CD14-positive monocyte (primary cell): ENCODE measurements around the gene FOXO6. TPM values are rescaled to one million over a fixed set of nuclear protein-coding genes. Genes with fewer than 3 reads are reported as not detected.

Experiments
- DNase-seq, 3 donors: peaks; one replicate each; pipeline ENCODE4 v3.0.0-alpha.2; 2011 to 2022
- H2AFZ ChIP-seq: 2 replicates; pipeline ENCODE4 v1.6.0; 2012; ENCODE audit warnings: mild to moderate bottlenecking, low read depth, low read length, inconsistent platforms; ENCODE audit not compliant: insufficient read depth, poor library complexity, severe bottlenecking
- H3K27ac ChIP-seq, 2 donors: 1 replicate in 1 of 2; 2 replicates in 1 of 2; pipeline ENCODE4 v1.5.1; 2012 to 2013; ENCODE audit warnings: low read length in 2 of 2, control low read depth in 1 of 2, inconsistent platforms in 1 of 2, low read depth in 1 of 2, mild to moderate bottlenecking in 1 of 2
- H3K27me3 ChIP-seq, 2 donors: one replicate each; pipeline versions ENCODE4 v1.6.0 to v1.6.1; 2011 to 2013; ENCODE audit warnings: low read length in 2 of 2; ENCODE audit not compliant: control insufficient read depth in 2 of 2, insufficient read depth in 2 of 2
- H3K36me3 ChIP-seq, 2 donors: replicated peaks in 1 of 2; 1 replicate in 1 of 2; 2 replicates in 1 of 2; pipeline versions ENCODE4 v1.5.1 to v1.6.1; 2012 to 2013; ENCODE audit warnings: low read length in 2 of 2, control low read depth in 1 of 2, inconsistent platforms in 1 of 2, mild to moderate bottlenecking in 1 of 2; ENCODE audit not compliant: insufficient read depth in 2 of 2, control insufficient read depth in 1 of 2
- H3K4me1 ChIP-seq, 2 donors: 1 replicate in 1 of 2; 2 replicates in 1 of 2; pipeline versions ENCODE4 v1.5.1 to v1.6.1; 2012 to 2013; ENCODE audit warnings: low read length in 2 of 2, control low read depth in 1 of 2, inconsistent platforms in 1 of 2, mild to moderate bottlenecking in 1 of 2, moderate library complexity in 1 of 2; ENCODE audit not compliant: insufficient read depth in 2 of 2, control insufficient read depth in 1 of 2
- H3K4me2 ChIP-seq: replicated peaks from 2 replicates; pipeline ENCODE3; 2012; ENCODE audit warnings: low read length, moderate library complexity, mild to moderate bottlenecking; ENCODE audit not compliant: poor library complexity, severe bottlenecking; ENCODE audit errors: extremely low read depth
- H3K4me3 ChIP-seq, 3 experiments: fragments of 200-600 bp in 1 of 3; sonication (generic) in 1 of 3; replicated peaks in 1 of 3; 1 replicate in 2 of 3; 2 replicates in 1 of 3; pipeline ENCODE4 v1.5.1; 2011 to 2013; ENCODE audit warnings: low read length in 3 of 3, mild to moderate bottlenecking in 3 of 3, control low read depth in 2 of 3, low read depth in 2 of 3, inconsistent platforms in 1 of 3, moderate library complexity in 1 of 3
- H3K79me2 ChIP-seq: 2 replicates; pipeline ENCODE4 v1.6.0; 2012; ENCODE audit warnings: mild to moderate bottlenecking, control low read depth, inconsistent platforms, low read length, moderate library complexity; ENCODE audit not compliant: insufficient read depth
- H3K9ac ChIP-seq: 2 replicates; pipeline ENCODE4 v1.6.0; 2017; ENCODE audit warnings: low read length, mild to moderate bottlenecking; ENCODE audit not compliant: insufficient read depth, poor library complexity, severe bottlenecking
- H3K9me3 ChIP-seq, 2 donors: replicated peaks in 1 of 2; 1 replicate in 1 of 2; 2 replicates in 1 of 2; pipeline versions ENCODE4 v1.5.1 to v1.6.1; 2012 to 2013; ENCODE audit warnings: low read length in 2 of 2, control low read depth in 1 of 2; ENCODE audit not compliant: control insufficient read depth in 1 of 2, insufficient read depth in 1 of 2
- H4K20me1 ChIP-seq: 2 replicates; pipeline ENCODE4 v1.6.0; 2012; ENCODE audit warnings: mild to moderate bottlenecking, low read length, control low read depth, moderate library complexity; ENCODE audit not compliant: insufficient read depth
- H3K27ac Mint-ChIP-seq, 7 donors: one replicate each; pipeline ENCODE4 v1.8.0; 2020; ENCODE audit warnings: mild to moderate bottlenecking in 7 of 7, mixed read lengths in 7 of 7, moderate library complexity in 6 of 7, inconsistent platforms in 2 of 7
- H3K27me3 Mint-ChIP-seq, 3 donors: one replicate each; pipeline ENCODE4 v1.8.0; 2021 to 2022; ENCODE audit warnings: low read depth in 3 of 3, mild to moderate bottlenecking in 3 of 3, mixed read lengths in 3 of 3, moderate library complexity in 3 of 3, inconsistent platforms in 1 of 3
- H3K36me3 Mint-ChIP-seq, 2 donors: one replicate each; pipeline ENCODE4 v1.8.0; 2020; ENCODE audit warnings: mixed read lengths in 2 of 2, inconsistent platforms in 1 of 2, mild to moderate bottlenecking in 1 of 2
- H3K4me1 Mint-ChIP-seq: one replicate; pipeline ENCODE4 v1.8.0; 2020; ENCODE audit warnings: mild to moderate bottlenecking, mixed read lengths
- H3K4me3 Mint-ChIP-seq, 2 donors: one replicate each; pipeline ENCODE4 v1.8.0; 2020; ENCODE audit warnings: mild to moderate bottlenecking in 2 of 2, mixed read lengths in 2 of 2, moderate library complexity in 1 of 2
- H3K9me3 Mint-ChIP-seq, 7 donors: one replicate each; pipeline ENCODE4 v1.8.0; 2020 to 2022; ENCODE audit warnings: mixed read lengths in 7 of 7, mild to moderate bottlenecking in 6 of 7, moderate library complexity in 6 of 7, inconsistent platforms in 2 of 7
- WGBS: methylation state at CpG from one replicate; pipeline ENCODE4 v1.1.5; 2013; ENCODE audit warnings: missing lambda C conversion rate; ENCODE audit not compliant: insufficient coverage; 5-methylcytosine and 5-hydroxymethylcytosine counted together
- intact Hi-C, 2 donors: fragments of 100-400 bp; cut with micrococcal nuclease; formaldehyde crosslinking; loops; one replicate each; pipeline versions ENCODE4 v1.15.0 to v1.15.1; 2023
- polyA plus RNA-seq, 3 donors: library from polyadenylated mRNA; depleted of rRNA in 1 of 3; unstranded in 2 of 3; stranded (reverse) in 1 of 3; fragments of 300-500 nt in 2 of 3; fragments of >200 nt in 1 of 3; fragmentation: Illumina TruSeq in 2 of 3; gene quantifications; 1 replicate in 2 of 3; 2 replicates in 1 of 3; pipeline ENCODE4 v1.2.3, GENCODE V29; 2012 to 2021
- TF ChIP-seq, protein P1 (sequence below): fragments of 200-600 bp; IDR thresholded peaks from one replicate; pipeline ENCODE4 v1.8.0; 2022; ENCODE audit warnings: antibody characterized with exemption, mild to moderate bottlenecking

Gene FOXO6
- polyA plus RNA-seq, 3 donors, result 0.05 TPM; not detected in 2

DNA sequence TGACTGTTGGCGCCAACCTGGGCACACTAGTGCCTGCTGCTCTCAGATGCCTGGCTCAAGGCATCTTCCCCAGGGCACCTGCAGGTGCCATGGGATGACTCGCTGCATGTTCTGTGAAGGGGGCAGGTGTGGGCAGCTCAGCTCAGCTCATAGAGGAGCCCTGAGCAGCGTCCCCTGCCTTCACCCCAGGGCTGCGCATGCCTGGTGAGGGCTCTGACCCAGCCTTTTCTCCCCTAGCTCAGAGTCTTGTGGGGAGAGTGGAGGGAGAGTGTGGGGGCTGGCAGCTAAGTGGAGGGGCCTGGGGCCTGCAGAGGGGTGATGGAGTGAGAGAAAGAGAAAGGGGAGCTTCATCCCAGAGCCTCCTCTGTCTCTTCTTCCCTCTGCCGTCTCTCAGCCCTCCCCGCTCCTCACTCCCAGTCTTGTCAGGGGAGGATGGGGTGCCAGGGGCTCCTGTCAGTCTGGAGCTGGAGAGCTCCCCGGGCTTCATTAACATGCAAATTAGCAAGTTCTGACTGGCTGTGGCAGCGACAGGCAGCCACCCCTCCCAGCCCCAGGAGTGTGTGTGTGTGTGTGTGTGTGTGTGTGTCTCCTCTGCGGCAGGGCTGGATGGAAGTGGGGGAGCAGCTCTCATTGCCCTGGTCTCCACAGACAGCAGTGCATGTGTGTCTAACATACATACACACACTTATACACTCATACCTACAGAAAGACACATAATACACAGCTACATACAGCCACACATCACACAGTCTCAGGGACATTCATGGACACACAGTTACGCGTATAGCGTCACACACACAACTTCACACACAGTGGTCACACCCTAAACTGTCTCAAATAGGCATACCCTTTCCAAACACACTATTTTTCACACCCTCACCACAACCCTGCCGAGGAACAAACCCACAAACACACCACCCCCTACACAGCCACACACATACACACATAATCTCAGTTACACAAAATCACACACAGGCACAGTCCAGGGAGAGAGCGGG lies 34.0 kb downstream of the FOXO6 start:
- Mint-ChIP-seq H3K27me3 (peaks cover 10 to 29% (median 12%) of the 10 kb centered on the region in 3 donors), H3K9me3 (peaks cover 1 to 4% (median 2%) of the 10 kb centered on the region in 7 donors), H3K27ac (no peak overlapping the region), H3K36me3 (no peaks in the 10 kb centered on the region), H3K4me1 (no peaks in the 10 kb centered on the region), H3K4me3 (no peak overlapping the region)
- peaks cover 0 to 18% of the 10 kb centered on the region in 2 donors for H3K27me3 ChIP-seq
- no peaks in the 10 kb centered on the region for H4K20me1 ChIP-seq
- TF ChIP-seq, protein P1, sequence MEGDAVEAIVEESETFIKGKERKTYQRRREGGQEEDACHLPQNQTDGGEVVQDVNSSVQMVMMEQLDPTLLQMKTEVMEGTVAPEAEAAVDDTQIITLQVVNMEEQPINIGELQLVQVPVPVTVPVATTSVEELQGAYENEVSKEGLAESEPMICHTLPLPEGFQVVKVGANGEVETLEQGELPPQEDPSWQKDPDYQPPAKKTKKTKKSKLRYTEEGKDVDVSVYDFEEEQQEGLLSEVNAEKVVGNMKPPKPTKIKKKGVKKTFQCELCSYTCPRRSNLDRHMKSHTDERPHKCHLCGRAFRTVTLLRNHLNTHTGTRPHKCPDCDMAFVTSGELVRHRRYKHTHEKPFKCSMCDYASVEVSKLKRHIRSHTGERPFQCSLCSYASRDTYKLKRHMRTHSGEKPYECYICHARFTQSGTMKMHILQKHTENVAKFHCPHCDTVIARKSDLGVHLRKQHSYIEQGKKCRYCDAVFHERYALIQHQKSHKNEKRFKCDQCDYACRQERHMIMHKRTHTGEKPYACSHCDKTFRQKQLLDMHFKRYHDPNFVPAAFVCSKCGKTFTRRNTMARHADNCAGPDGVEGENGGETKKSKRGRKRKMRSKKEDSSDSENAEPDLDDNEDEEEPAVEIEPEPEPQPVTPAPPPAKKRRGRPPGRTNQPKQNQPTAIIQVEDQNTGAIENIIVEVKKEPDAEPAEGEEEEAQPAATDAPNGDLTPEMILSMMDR, result no peak
- WGBS, result 73% methylated on average over 7 of the region's 14 CpGs
- H3K4me3 ChIP-seq, result no peak overlapping the region
- H3K4me1 ChIP-seq, result no peaks in the 10 kb centered on the region
- DNase-seq, result no peak
- H3K79me2 ChIP-seq, result no peaks in the 10 kb centered on the region
- H3K9ac ChIP-seq, result no peak overlapping the region
- no peak overlapping the region for H2AFZ ChIP-seq
- no peak overlapping the region for H3K27ac ChIP-seq
- peaks cover 0 to 2% of the 10 kb centered on the region in 2 donors for H3K9me3 ChIP-seq
- H3K4me2 ChIP-seq, result no peak overlapping the region
- H3K36me3 ChIP-seq, result no peaks in the 10 kb centered on the region
- intact Hi-C loops, result no loop called here

DNA sequence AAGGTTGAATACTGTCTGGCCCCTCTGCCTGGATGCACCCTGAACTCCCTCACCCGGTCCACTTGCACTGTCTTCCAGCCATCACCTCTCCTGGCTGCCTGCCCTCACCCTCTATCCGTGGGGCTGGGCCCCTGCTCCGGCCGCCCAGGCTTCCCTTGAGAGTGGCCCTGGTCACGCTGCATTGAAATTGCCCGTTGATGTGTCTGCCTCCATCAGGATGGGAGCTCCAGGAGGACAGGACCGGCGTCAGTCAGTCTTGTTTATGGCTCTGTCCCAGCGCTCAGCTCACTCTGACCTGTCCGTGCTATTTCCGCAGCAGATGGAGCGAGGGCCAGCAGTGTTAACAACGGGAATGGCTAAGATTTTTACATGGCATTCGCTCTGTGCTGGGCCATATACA lies 34.9 kb downstream of the FOXO6 start:
- Histone ChIP-seq H3K4me1 (no peaks in the 10 kb centered on the region), H3K9ac (no peak overlapping the region), H3K79me2 (no peaks in the 10 kb centered on the region), H3K4me2 (no peak overlapping the region), H3K9me3 (peaks cover 0 to 3% of the 10 kb centered on the region in 2 donors), H4K20me1 (no peaks in the 10 kb centered on the region), H3K27me3 (peaks cover 0 to 18% of the 10 kb centered on the region in 2 donors), H3K4me3 (no peak overlapping the region), H3K36me3 (no peaks in the 10 kb centered on the region), H3K27ac (no peak overlapping the region), H2AFZ (no peak overlapping the region)
- WGBS, result 57% methylated on average over 14 of the region's 14 CpGs
- peaks cover 2 to 10% (median 5%) of the 10 kb centered on the region in 7 donors for H3K9me3 Mint-ChIP-seq
- intact Hi-C loops, result no loop called here
- no peak for DNase-seq
- no peaks in the 10 kb centered on the region for H3K36me3 Mint-ChIP-seq
- H3K27ac Mint-ChIP-seq, result no peak overlapping the region
- TF ChIP-seq, protein P1, result no peak
- peak overlapping the region in 1 of 2 donors; percentile 8 for H3K4me3 Mint-ChIP-seq
- H3K27me3 Mint-ChIP-seq, result peaks cover 10 to 29% (median 12%) of the 10 kb centered on the region in 3 donors
- H3K4me1 Mint-ChIP-seq, result no peaks in the 10 kb centered on the region
